HepG2 (cell line): ENCODE data around the gene PTK7. TPM values are rescaled to one million over a fixed set of nuclear protein-coding genes. Genes with fewer than 3 reads are reported as not detected.

Experiments used
- BRD4 ChIP-seq: sonication (generic); formaldehyde crosslinking; IDR thresholded peaks from 2 replicates; pipeline ENCODE4 v1.4.0; 2020; ENCODE audit warnings: missing genetic modification reagents
- GATAD2A ChIP-seq: IDR thresholded peaks from 2 replicates; pipeline ENCODE4 v1.6.1; 2016
- KLF12 ChIP-seq: sonication (generic); formaldehyde crosslinking; IDR thresholded peaks from 2 replicates; pipeline ENCODE4 v1.4.0; 2020; ENCODE audit warnings: missing genetic modification reagents, borderline replicate concordance
- MZF1 ChIP-seq: sonication (generic); formaldehyde crosslinking; IDR thresholded peaks from 2 replicates; pipeline ENCODE4 v1.8.1; 2023; ENCODE audit warnings: mild to moderate bottlenecking, missing genetic modification reagents, borderline replicate concordance
- POLR2A ChIP-seq, 2 experiments: IDR thresholded peaks; 2 replicates each; pipeline ENCODE4 v1.6.1; 2011; ENCODE audit warnings: low read depth in 2 of 2, low read length in 2 of 2, mild to moderate bottlenecking in 1 of 2, moderate library complexity in 1 of 2; ENCODE audit not compliant: insufficient read depth in 1 of 2
- ZNF282 ChIP-seq: fragments of 450-650 bp; IDR thresholded peaks from 2 replicates; pipeline ENCODE4 v1.6.1; 2018; ENCODE audit not compliant: partially characterized antibody
- ZNF333 ChIP-seq: sonication (generic); formaldehyde crosslinking; IDR thresholded peaks from 2 replicates; pipeline ENCODE4 v1.4.0; 2020; ENCODE audit warnings: mild to moderate bottlenecking, missing genetic modification reagents, borderline replicate concordance
- ZNF34 ChIP-seq: sonication (generic); formaldehyde crosslinking; IDR thresholded peaks from 2 replicates; pipeline ENCODE4 v1.4.0; 2020; ENCODE audit warnings: mild to moderate bottlenecking, missing genetic modification reagents, borderline replicate concordance
- ZNF713 ChIP-seq: sonication (generic); formaldehyde crosslinking; IDR thresholded peaks from 2 replicates; pipeline ENCODE4 v1.4.0; 2020; ENCODE audit warnings: mild to moderate bottlenecking, missing genetic modification reagents
- polyA plus RNA-seq, 8 experiments: library from polyadenylated mRNA; depleted of rRNA in 3 of 8; stranded (reverse) in 7 of 8; unstranded in 1 of 8; fragments of >200 nt; fragmentation: Illumina TruSeq in 4 of 8; extraction: Trizol in 4 of 8; gene quantifications; 2 replicates each; pipeline versions ENCODE4 v1.2.1 to v1.2.3, GENCODE V29; 2011 to 2016; ENCODE audit warnings: low read depth in 4 of 8, missing spikeins in 1 of 8, mixed read lengths in 1 of 8; ENCODE audit not compliant: insufficient read depth in 1 of 8
- total RNA-seq, 5 experiments: library from RNA; depleted of rRNA; stranded (reverse); fragments of >200 nt; fragmentation: Illumina TruSeq; extraction: Trizol; gene quantifications; 2 replicates each; pipeline ENCODE4 v1.2.3, GENCODE V29; 2016; ENCODE audit warnings: low read depth in 1 of 5
- TF ChIP-seq, protein P1 (sequence below): sonication (generic); formaldehyde crosslinking; IDR thresholded peaks from 2 replicates; pipeline ENCODE4 v1.9.0; 2021; ENCODE audit warnings: missing genetic modification reagents, borderline replicate concordance
- TF ChIP-seq, protein P2 (sequence below), 2 experiments: sonication (generic) in 1 of 2; formaldehyde crosslinking in 1 of 2; IDR thresholded peaks; 2 replicates each; pipeline versions ENCODE4 v1.4.0 to v1.6.1; 2016 to 2020; ENCODE audit warnings: borderline replicate concordance in 1 of 2, low read depth in 1 of 2, mild to moderate bottlenecking in 1 of 2, missing genetic modification reagents in 1 of 2
- TF ChIP-seq, protein P3 (sequence below): sonication (generic); formaldehyde crosslinking; IDR thresholded peaks from 2 replicates; pipeline ENCODE4 v1.8.1; 2023; ENCODE audit warnings: mild to moderate bottlenecking, missing genetic modification reagents
- TF ChIP-seq, protein P4 (sequence below), 2 experiments: sonication (generic) in 1 of 2; formaldehyde crosslinking in 1 of 2; IDR thresholded peaks; 2 replicates each; pipeline versions ENCODE4 v1.4.0 to v1.6.1; 2018 to 2020; ENCODE audit warnings: missing genetic modification reagents in 2 of 2, borderline replicate concordance in 1 of 2, low read depth in 1 of 2, mild to moderate bottlenecking in 1 of 2, missing biosample characterization in 1 of 2
- TF ChIP-seq, protein P5 (sequence below): sonication (generic); formaldehyde crosslinking; IDR thresholded peaks from 2 replicates; pipeline ENCODE4 v1.4.0; 2020; ENCODE audit warnings: missing genetic modification reagents
- TF ChIP-seq, protein P6 (sequence below): sonication (generic); formaldehyde crosslinking; IDR thresholded peaks from 2 replicates; pipeline ENCODE4 v1.8.1; 2023; ENCODE audit warnings: mild to moderate bottlenecking, missing genetic modification reagents, borderline replicate concordance

PTK7 gene
- total and polyA plus RNA-seq, 2 of the 13 experiments (the other 11 are each of a cell fraction or from before 2014, with no cell fraction given), result 98.5 to 99.8 TPM

DNA sequence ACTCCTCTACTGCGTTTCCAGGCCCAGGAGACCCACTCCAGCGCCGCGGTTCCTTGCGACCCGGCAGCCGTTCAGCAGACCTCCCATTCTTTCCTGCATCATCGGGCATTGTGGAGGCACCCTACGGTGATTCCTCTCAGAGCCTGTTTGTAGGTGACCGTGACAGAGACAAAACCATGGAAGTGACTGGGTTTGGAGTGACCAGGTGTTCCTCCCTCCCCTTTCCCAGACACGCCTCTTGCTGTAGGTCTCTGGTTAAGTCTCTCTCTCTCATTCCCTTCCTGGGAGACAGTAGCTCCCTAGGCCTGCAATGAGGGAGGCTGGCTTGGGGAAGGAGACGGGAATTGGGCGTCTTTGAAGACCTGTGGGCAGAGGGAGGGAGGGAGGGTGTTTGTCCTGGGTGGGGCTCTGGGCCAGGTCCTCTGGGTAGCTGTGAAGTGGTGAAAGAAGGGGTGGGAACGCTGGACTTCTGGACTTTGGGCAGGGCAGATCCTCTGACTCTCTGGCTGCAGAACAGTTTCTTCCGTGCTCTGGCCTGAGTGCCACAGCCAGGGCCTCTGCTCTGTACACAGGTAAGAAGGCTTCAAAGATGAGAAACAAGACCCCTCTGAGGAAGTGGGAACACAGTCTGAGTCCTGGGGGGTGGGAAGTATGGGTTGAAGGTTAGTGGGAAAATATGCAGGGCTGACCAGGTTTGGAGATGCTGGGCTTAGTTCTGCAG is 15.9 kb upstream of the PTK7 start (continued):
- TF ChIP-seq, protein P1, sequence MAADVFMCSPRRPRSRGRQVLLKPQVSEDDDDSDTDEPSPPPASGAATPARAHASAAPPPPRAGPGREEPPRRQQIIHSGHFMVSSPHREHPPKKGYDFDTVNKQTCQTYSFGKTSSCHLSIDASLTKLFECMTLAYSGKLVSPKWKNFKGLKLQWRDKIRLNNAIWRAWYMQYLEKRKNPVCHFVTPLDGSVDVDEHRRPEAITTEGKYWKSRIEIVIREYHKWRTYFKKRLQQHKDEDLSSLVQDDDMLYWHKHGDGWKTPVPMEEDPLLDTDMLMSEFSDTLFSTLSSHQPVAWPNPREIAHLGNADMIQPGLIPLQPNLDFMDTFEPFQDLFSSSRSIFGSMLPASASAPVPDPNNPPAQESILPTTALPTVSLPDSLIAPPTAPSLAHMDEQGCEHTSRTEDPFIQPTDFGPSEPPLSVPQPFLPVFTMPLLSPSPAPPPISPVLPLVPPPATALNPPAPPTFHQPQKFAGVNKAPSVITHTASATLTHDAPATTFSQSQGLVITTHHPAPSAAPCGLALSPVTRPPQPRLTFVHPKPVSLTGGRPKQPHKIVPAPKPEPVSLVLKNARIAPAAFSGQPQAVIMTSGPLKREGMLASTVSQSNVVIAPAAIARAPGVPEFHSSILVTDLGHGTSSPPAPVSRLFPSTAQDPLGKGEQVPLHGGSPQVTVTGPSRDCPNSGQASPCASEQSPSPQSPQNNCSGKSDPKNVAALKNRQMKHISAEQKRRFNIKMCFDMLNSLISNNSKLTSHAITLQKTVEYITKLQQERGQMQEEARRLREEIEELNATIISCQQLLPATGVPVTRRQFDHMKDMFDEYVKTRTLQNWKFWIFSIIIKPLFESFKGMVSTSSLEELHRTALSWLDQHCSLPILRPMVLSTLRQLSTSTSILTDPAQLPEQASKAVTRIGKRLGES (CRISPR knock-in tag), result no peak
- TF ChIP-seq ZNF34 (CRISPR knock-in tag), result peak; percentile 50; the same call in 1 of the 2 replicates
- TF ChIP-seq, protein P2, sequence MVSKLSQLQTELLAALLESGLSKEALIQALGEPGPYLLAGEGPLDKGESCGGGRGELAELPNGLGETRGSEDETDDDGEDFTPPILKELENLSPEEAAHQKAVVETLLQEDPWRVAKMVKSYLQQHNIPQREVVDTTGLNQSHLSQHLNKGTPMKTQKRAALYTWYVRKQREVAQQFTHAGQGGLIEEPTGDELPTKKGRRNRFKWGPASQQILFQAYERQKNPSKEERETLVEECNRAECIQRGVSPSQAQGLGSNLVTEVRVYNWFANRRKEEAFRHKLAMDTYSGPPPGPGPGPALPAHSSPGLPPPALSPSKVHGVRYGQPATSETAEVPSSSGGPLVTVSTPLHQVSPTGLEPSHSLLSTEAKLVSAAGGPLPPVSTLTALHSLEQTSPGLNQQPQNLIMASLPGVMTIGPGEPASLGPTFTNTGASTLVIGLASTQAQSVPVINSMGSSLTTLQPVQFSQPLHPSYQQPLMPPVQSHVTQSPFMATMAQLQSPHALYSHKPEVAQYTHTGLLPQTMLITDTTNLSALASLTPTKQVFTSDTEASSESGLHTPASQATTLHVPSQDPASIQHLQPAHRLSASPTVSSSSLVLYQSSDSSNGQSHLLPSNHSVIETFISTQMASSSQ (IDR thresholded peaks at IDR 0.05; ENCODE audit: low read depth), result no peak
- TF ChIP-seq, protein P2 (CRISPR knock-in tag; IDR thresholded peaks at IDR 0.05; ENCODE audit: borderline replicate concordance), result peak; percentile 77; the same call in 1 of the 2 replicates
- peak; percentile 38; the same call in 1 of the 2 replicates for TF ChIP-seq ZNF713 (CRISPR knock-in tag)
- no peak for TF ChIP-seq ZNF282
- TF ChIP-seq GATAD2A (CRISPR knock-in tag), result peak; percentile 70
- 0 out of 2 replicates have a peak, but pooled peaks have one; percentile 48 for TF ChIP-seq MZF1 (CRISPR knock-in tag)
- TF ChIP-seq, protein P3, sequence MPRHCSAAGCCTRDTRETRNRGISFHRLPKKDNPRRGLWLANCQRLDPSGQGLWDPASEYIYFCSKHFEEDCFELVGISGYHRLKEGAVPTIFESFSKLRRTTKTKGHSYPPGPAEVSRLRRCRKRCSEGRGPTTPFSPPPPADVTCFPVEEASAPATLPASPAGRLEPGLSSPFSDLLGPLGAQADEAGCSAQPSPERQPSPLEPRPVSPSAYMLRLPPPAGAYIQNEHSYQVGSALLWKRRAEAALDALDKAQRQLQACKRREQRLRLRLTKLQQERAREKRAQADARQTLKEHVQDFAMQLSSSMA (CRISPR knock-in tag), result 0 out of 2 replicates have a peak, but pooled peaks have one; percentile 0
- 0 out of 2 replicates have a peak, but pooled peaks have one; percentile 50 for TF ChIP-seq ZNF333 (CRISPR knock-in tag)
- peak; percentile 30; the same call in 1 of the 2 replicates for TF ChIP-seq BRD4 (CRISPR knock-in tag)
- TF ChIP-seq, protein P4, sequence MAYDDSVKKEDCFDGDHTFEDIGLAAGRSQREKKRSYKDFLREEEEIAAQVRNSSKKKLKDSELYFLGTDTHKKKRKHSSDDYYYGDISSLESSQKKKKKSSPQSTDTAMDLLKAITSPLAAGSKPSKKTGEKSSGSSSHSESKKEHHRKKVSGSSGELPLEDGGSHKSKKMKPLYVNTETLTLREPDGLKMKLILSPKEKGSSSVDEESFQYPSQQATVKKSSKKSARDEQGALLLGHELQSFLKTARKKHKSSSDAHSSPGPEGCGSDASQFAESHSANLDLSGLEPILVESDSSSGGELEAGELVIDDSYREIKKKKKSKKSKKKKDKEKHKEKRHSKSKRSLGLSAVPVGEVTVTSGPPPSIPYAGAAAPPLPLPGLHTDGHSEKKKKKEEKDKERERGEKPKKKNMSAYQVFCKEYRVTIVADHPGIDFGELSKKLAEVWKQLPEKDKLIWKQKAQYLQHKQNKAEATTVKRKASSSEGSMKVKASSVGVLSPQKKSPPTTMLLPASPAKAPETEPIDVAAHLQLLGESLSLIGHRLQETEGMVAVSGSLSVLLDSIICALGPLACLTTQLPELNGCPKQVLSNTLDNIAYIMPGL (CRISPR knock-in tag; IDR thresholded peaks at IDR 0.05; ENCODE audit: borderline replicate concordance in 1 of 2, low read depth in 1 of 2), result peak in 1 of 2 experiments; percentile 67; a peak in 3 of 4 replicates
- TF ChIP-seq POLR2A (IDR thresholded peaks at IDR 0.05; ENCODE audit: insufficient read depth in 1 of 2, low read depth in 2 of 2, low read length in 2 of 2), result peak in 1 of 2 experiments; percentile 80; a peak in 2 of 4 replicates
- TF ChIP-seq KLF12 (CRISPR knock-in tag), result peak; percentile 82
- TF ChIP-seq, protein P5, sequence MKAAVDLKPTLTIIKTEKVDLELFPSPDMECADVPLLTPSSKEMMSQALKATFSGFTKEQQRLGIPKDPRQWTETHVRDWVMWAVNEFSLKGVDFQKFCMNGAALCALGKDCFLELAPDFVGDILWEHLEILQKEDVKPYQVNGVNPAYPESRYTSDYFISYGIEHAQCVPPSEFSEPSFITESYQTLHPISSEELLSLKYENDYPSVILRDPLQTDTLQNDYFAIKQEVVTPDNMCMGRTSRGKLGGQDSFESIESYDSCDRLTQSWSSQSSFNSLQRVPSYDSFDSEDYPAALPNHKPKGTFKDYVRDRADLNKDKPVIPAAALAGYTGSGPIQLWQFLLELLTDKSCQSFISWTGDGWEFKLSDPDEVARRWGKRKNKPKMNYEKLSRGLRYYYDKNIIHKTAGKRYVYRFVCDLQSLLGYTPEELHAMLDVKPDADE (CRISPR knock-in tag), result no peak; the same call in 1 of the 2 replicates
- TF ChIP-seq, protein P6, sequence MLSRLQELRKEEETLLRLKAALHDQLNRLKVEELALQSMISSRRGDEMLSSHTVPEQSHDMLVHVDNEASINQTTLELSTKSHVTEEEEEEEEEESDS, result peak; percentile 74; the same call in 1 of the 2 replicates
